ENCODE results near the gene BHLHA15.

GRCh38 chr7:98248156-98248555 lies 36.9 kb downstream of the BHLHA15 start:
- TF ChIP-seq RFX5 (IDR thresholded peaks at IDR 0.05; ENCODE audit: borderline replicate concordance, low read depth, low read length) (no peak), CTCF (IDR thresholded peaks at IDR 0.05; ENCODE audit: control extremely low read depth in 1 of 3, insufficient read depth in 1 of 3, low read depth in 1 of 3, low read length in 3 of 3) (no peak), TAF1 (IDR thresholded peaks at IDR 0.05; ENCODE audit: low read depth, low read length) (no peak), EP300 (IDR thresholded peaks at IDR 0.05; ENCODE audit: borderline replicate concordance in 1 of 2, low read depth in 2 of 2, low read length in 2 of 2) (no peak), SIN3A (conservative IDR thresholded peaks at IDR 0.05 in 1 of 2, IDR thresholded peaks at IDR 0.05 in 1 of 2; ENCODE audit: low read depth in 1 of 2, low read length in 2 of 2) (no peak), POLR2A (IDR thresholded peaks at IDR 0.05; ENCODE audit: control extremely low read depth in 1 of 2, low read depth in 2 of 2, low read length in 2 of 2) (no peak)

Measured in H1 (cell line).